ENCODE measurements around the gene NSMCE4A. TPM values are rescaled to one million over a fixed set of nuclear protein-coding genes. Genes with fewer than 3 reads are reported as not detected.
"Not testable (repeated sequence)": the region's sequence is repeated elsewhere in the genome, so short reads cannot be mapped to it uniquely, and the experiment has no call there.

NSMCE4A gene
- total and polyA plus RNA-seq, 5 donors from 2014 or later = 42.7 to 59.7 (median 55.8) TPM

GRCh38 chr10:122007415-122007814 is 32.4 kb upstream of the NSMCE4A start:
- DNase-seq = no peak
- H3K36me3 Mint-ChIP-seq = no peaks in the 10 kb centered on the region
- H3K4me3 Mint-ChIP-seq = no peak overlapping the region
- Histone ChIP-seq H3K4me1 (ENCODE audit: control insufficient read depth, insufficient read depth, low read length, poor library complexity, severe bottlenecking) (no peaks in the 10 kb centered on the region), H3K9me3 (ENCODE audit: control insufficient read depth in 2 of 2, low read length in 2 of 2) (no peaks in the 10 kb centered on the region), H3K27me3 (ENCODE audit: control insufficient read depth, insufficient read depth, low read length) (no peaks in the 10 kb centered on the region), H3K36me3 (ENCODE audit: control insufficient read depth, insufficient read depth, low read length) (no peaks in the 10 kb centered on the region), H3K4me3 (ENCODE audit: low read depth, low read length) (no peak overlapping the region), H3K27ac (ENCODE audit: insufficient read depth, low read length, poor library complexity, severe bottlenecking) (no peak overlapping the region)
- peaks cover 7% of the 10 kb centered on the region for H3K27me3 Mint-ChIP-seq
- no peak overlapping the region for H3K27ac Mint-ChIP-seq
- no peak for ATAC-seq (ENCODE audit: low read depth in 2 of 2)
- peaks cover 0 to 3% (median 0%) of the 10 kb centered on the region in 4 donors for H3K4me1 Mint-ChIP-seq
- peaks cover 0 to 13% (median 3%) of the 10 kb centered on the region in 7 donors for H3K9me3 Mint-ChIP-seq

- H3K27ac ChIP-seq (ENCODE audit: insufficient read depth, low read length, poor library complexity, severe bottlenecking) = no peak overlapping the region
- Mint-ChIP-seq H3K27me3 (peaks cover 12% of the 10 kb centered on the region), H3K4me1 (no peaks in the 10 kb centered on the region), H3K4me3 (no peak overlapping the region), H3K27ac (no peak overlapping the region), H3K9me3 (peaks cover 3 to 28% (median 9%) of the 10 kb centered on the region in 7 donors), H3K36me3 (no peaks in the 10 kb centered on the region)
- H3K36me3 ChIP-seq (ENCODE audit: control insufficient read depth, insufficient read depth, low read length) = no peaks in the 10 kb centered on the region
- no peak overlapping the region for H3K4me3 ChIP-seq (ENCODE audit: low read depth, low read length)
- no peaks in the 10 kb centered on the region for H3K27me3 ChIP-seq (ENCODE audit: control insufficient read depth, insufficient read depth, low read length)
- ATAC-seq (ENCODE audit: low read depth in 2 of 2) = no peak
- H3K9me3 ChIP-seq (ENCODE audit: control insufficient read depth in 2 of 2, low read length in 2 of 2) = peaks cover 0 to 9% of the 10 kb centered on the region in 2 experiments
- DNase-seq = no peak
- no peaks in the 10 kb centered on the region for H3K4me1 ChIP-seq (ENCODE audit: control insufficient read depth, insufficient read depth, low read length, poor library complexity, severe bottlenecking)
Observed at GRCh38 chr10:122001698-122002097, 26.7 kb upstream of the NSMCE4A start.

GRCh38 chr10:121999301-121999700 is 24.3 kb upstream of the NSMCE4A start:
- no peak overlapping the region for H3K4me3 Mint-ChIP-seq
- Histone ChIP-seq H3K27me3 (ENCODE audit: control insufficient read depth, insufficient read depth, low read length) (peaks cover 2% of the 10 kb centered on the region), H3K27ac (ENCODE audit: insufficient read depth, low read length, poor library complexity, severe bottlenecking) (no peak overlapping the region), H3K4me1 (ENCODE audit: control insufficient read depth, insufficient read depth, low read length, poor library complexity, severe bottlenecking) (no peaks in the 10 kb centered on the region), H3K36me3 (ENCODE audit: control insufficient read depth, insufficient read depth, low read length) (no peaks in the 10 kb centered on the region), H3K9me3 (ENCODE audit: control insufficient read depth in 2 of 2, low read length in 2 of 2) (peaks cover 0 to 9% of the 10 kb centered on the region in 2 experiments), H3K4me3 (ENCODE audit: low read depth, low read length) (no peak overlapping the region)
- no peak for ATAC-seq (ENCODE audit: low read depth in 2 of 2)
- no peaks in the 10 kb centered on the region for H3K4me1 Mint-ChIP-seq
- H3K9me3 Mint-ChIP-seq = peaks cover 3 to 26% (median 9%) of the 10 kb centered on the region in 7 donors
- no peaks in the 10 kb centered on the region for H3K36me3 Mint-ChIP-seq
- peaks cover 16% of the 10 kb centered on the region for H3K27me3 Mint-ChIP-seq
- no peak overlapping the region for H3K27ac Mint-ChIP-seq
- DNase-seq = no peak

DNA sequence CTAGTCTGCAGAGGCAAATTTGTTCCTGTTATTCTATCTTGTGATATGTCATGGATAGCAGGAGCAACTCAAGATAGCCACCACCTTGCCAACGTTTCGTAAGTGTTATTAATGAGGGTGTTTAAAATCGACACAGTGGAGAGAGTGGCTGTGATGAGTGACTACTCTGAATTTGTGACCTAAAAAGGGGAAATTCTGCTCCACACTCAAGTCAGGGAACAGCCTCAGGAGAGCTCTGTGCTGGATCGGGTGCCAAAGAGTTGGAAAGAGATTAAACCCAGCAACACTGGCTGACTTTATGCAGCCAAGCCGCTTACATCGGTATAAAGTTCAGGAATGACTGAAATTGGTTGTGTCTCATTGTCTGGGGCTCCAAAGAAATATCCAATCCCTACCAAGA is 23.4 kb upstream of the NSMCE4A start:
- Mint-ChIP-seq H3K27ac (no peak overlapping the region), H3K9me3 (peaks cover 3 to 25% (median 9%) of the 10 kb centered on the region in 7 donors), H3K27me3 (peaks cover 24% of the 10 kb centered on the region), H3K36me3 (no peaks in the 10 kb centered on the region), H3K4me3 (no peak overlapping the region), H3K4me1 (no peaks in the 10 kb centered on the region)
- DNase-seq = no peak
- Histone ChIP-seq H3K27ac (ENCODE audit: insufficient read depth, low read length, poor library complexity, severe bottlenecking) (no peak overlapping the region), H3K9me3 (ENCODE audit: control insufficient read depth in 2 of 2, low read length in 2 of 2) (peaks cover 0 to 9% of the 10 kb centered on the region in 2 experiments), H3K36me3 (ENCODE audit: control insufficient read depth, insufficient read depth, low read length) (no peaks in the 10 kb centered on the region), H3K27me3 (ENCODE audit: control insufficient read depth, insufficient read depth, low read length) (peaks cover 2% of the 10 kb centered on the region), H3K4me3 (ENCODE audit: low read depth, low read length) (no peak overlapping the region), H3K4me1 (ENCODE audit: control insufficient read depth, insufficient read depth, low read length, poor library complexity, severe bottlenecking) (no peaks in the 10 kb centered on the region)
- no peak for ATAC-seq (ENCODE audit: low read depth in 2 of 2)

GRCh38 chr10:121994429-121994941 is 19.5 kb upstream of the NSMCE4A start:
- peaks cover 0 to 2% (median 0%) of the 10 kb centered on the region in 7 donors for H3K9me3 Mint-ChIP-seq
- H3K9me3 ChIP-seq (ENCODE audit: control insufficient read depth in 2 of 2, low read length in 2 of 2) = no peaks in the 10 kb centered on the region
- no peaks in the 10 kb centered on the region for H3K36me3 ChIP-seq (ENCODE audit: control insufficient read depth, insufficient read depth, low read length)
- peaks cover 2% of the 10 kb centered on the region for H3K27me3 ChIP-seq (ENCODE audit: control insufficient read depth, insufficient read depth, low read length)
- ATAC-seq (ENCODE audit: low read depth in 2 of 2) (no peak), DNase-seq (no peak)
- no peak overlapping the region for H3K4me3 ChIP-seq (ENCODE audit: low read depth, low read length)
- peaks cover 0 to 7% (median 0%) of the 10 kb centered on the region in 4 donors for H3K4me1 Mint-ChIP-seq
- no peak overlapping the region for H3K27ac Mint-ChIP-seq
- peaks cover 21% of the 10 kb centered on the region for H3K27me3 Mint-ChIP-seq
- no peaks in the 10 kb centered on the region for H3K36me3 Mint-ChIP-seq
- H3K4me1 ChIP-seq (ENCODE audit: control insufficient read depth, insufficient read depth, low read length, poor library complexity, severe bottlenecking) = no peaks in the 10 kb centered on the region
- H3K27ac ChIP-seq (ENCODE audit: insufficient read depth, low read length, poor library complexity, severe bottlenecking) = no peak overlapping the region
- H3K4me3 Mint-ChIP-seq = no peak overlapping the region

DNA sequence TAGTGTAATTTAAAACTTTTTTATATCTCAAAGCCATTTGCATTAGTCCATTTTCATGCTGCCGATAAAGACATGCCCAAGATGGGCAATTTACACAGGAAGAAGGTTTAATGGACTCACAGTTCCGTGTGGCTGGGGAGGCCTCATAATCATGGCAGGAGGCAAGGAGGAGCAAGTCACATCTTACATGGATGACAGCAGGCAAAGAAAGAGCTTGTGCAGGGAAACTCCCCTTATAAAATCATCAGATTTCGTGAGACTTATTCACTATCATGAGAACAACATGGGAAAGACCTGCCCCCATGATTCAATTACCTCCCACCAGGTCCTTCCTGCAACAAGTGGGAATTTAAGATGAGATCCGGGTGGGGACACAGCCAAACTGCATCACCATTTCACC is 16.7 kb upstream of the NSMCE4A start:
- not testable (repeated sequence) for H3K4me1 Mint-ChIP-seq; ATAC-seq (ENCODE audit: low read depth in 2 of 2); H3K9me3 ChIP-seq (ENCODE audit: control insufficient read depth in 2 of 2, low read length in 2 of 2); H3K27me3 ChIP-seq (ENCODE audit: control insufficient read depth, insufficient read depth, low read length); H3K27ac ChIP-seq (ENCODE audit: insufficient read depth, low read length, poor library complexity, severe bottlenecking); H3K36me3 ChIP-seq (ENCODE audit: control insufficient read depth, insufficient read depth, low read length); DNase-seq; H3K4me3 Mint-ChIP-seq; H3K9me3 Mint-ChIP-seq; H3K27ac Mint-ChIP-seq; H3K4me3 ChIP-seq (ENCODE audit: low read depth, low read length); H3K36me3 Mint-ChIP-seq; H3K4me1 ChIP-seq (ENCODE audit: control insufficient read depth, insufficient read depth, low read length, poor library complexity, severe bottlenecking)
- H3K27me3 Mint-ChIP-seq = peaks cover 16% of the 10 kb centered on the region

DNA sequence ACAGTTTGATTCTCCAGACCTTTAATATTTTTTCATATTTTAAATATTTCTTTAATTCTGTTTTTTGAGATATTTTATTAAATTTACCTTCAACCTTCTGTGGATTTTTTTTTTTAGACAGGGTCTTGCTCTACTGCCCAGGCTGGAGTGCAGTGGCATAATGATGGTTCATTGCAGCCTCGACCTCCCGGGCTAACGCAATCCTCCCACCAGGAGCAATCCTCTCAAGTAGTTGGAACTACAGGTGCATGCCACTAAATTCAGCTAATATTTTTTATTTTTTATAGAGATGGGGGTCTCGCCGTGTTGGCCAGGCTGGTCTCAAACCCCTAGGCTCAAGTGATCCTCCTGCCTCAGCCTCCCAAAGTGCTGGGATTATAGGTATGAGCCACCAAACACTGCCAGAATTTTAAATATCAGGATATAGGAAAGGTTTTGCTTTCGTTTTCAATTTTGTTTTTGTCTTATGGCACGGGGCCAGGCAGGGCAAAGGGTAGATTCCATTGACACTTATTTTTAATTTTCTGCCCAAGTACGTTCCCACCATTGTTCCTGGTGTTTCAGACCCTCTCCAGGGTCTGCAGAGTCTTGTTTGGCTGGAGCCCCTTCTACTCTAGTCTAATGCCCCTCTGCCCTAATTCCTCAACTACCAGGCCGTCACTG is 15.1 kb upstream of the NSMCE4A start:
- DNase-seq = no peak
- H3K27ac Mint-ChIP-seq = no peak overlapping the region
- H3K4me3 Mint-ChIP-seq = no peak overlapping the region
- H3K4me1 Mint-ChIP-seq = peaks cover 0 to 7% (median 0%) of the 10 kb centered on the region in 4 donors
- no peaks in the 10 kb centered on the region for H3K27me3 ChIP-seq (ENCODE audit: control insufficient read depth, insufficient read depth, low read length)
- peaks cover 15% of the 10 kb centered on the region for H3K27me3 Mint-ChIP-seq
- H3K36me3 ChIP-seq (ENCODE audit: control insufficient read depth, insufficient read depth, low read length) = no peaks in the 10 kb centered on the region
- H3K27ac ChIP-seq (ENCODE audit: insufficient read depth, low read length, poor library complexity, severe bottlenecking) = no peak overlapping the region
- peaks cover 0 to 13% (median 0%) of the 10 kb centered on the region in 7 donors for H3K9me3 Mint-ChIP-seq
- H3K36me3 Mint-ChIP-seq = no peaks in the 10 kb centered on the region
- H3K4me3 ChIP-seq (ENCODE audit: low read depth, low read length) = no peak overlapping the region
- ATAC-seq (ENCODE audit: low read depth in 2 of 2) = no peak
- H3K4me1 ChIP-seq (ENCODE audit: control insufficient read depth, insufficient read depth, low read length, poor library complexity, severe bottlenecking) = no peaks in the 10 kb centered on the region
- no peaks in the 10 kb centered on the region for H3K9me3 ChIP-seq (ENCODE audit: control insufficient read depth in 2 of 2, low read length in 2 of 2)
